PC-3 (cell line): ENCODE results near the gene PIEZO2. TPM values are rescaled to one million over a fixed set of nuclear protein-coding genes. Genes with fewer than 3 reads are reported as not detected.

Source experiments
- ATAC-seq: fragments of 200-7000 bp; cut with Tn5 transposase; 2 replicates; pipeline ENCODE4 v1.9.1; 2020; ENCODE audit warnings: mild to moderate bottlenecking, moderate library complexity
- BruUV-seq: library from RNA; stranded (reverse); fragments of 400-500 nt; replicated peaks from 2 replicates; lab custom pipeline; 2021; lab: Mats Ljungman, UMichigan
- CTCF ChIA-PET: fragments of 300-600 bp; sonication (Branson Sonifier 250); formaldehyde crosslinking; loops from one replicate; lab custom pipeline; 2022; ENCODE audit warnings: antibody characterized with exemption; lab: Charles Lee
- POLR2A ChIA-PET: fragments of 300-600 bp; sonication (Branson Sonifier 250); formaldehyde crosslinking; loops from one replicate; lab custom pipeline; 2022; ENCODE audit warnings: antibody characterized with exemption; ENCODE audit not compliant: unreplicated experiment; lab: Charles Lee
- DNase-seq: peaks from one replicate; pipeline ENCODE4 v3.0.0-alpha.2; 2015
- H2AFZ ChIP-seq: fragments of 300-600 bp; sonication (generic); 2 replicates; pipeline ENCODE4 v1.6.0; 2016; ENCODE audit warnings: antibody characterized with exemption, low read length
- H3F3A ChIP-seq: fragments of 300-600 bp; sonication (generic); one replicate; pipeline ENCODE4 v1.6.0; 2017; ENCODE audit warnings: antibody characterized with exemption, low read length, control low read depth, mild to moderate bottlenecking; ENCODE audit not compliant: unreplicated experiment
- H3K27ac ChIP-seq: fragments of 300-600 bp; sonication (generic); 2 replicates; pipeline ENCODE4 v1.5.1; 2016; ENCODE audit warnings: mild to moderate bottlenecking, low read length
- H3K27me3 ChIP-seq: fragments of 300-600 bp; sonication (generic); 2 replicates; pipeline ENCODE4 v1.6.1; 2016; ENCODE audit warnings: low read length, mixed read lengths
- H3K36me3 ChIP-seq: fragments of 300-600 bp; sonication (generic); 2 replicates; pipeline ENCODE4 v1.6.1; 2016; ENCODE audit warnings: low read depth, mixed run types, low read length, mixed read lengths
- H3K4me1 ChIP-seq: fragments of 300-600 bp; sonication (generic); 2 replicates; pipeline ENCODE4 v1.5.1; 2016; ENCODE audit warnings: low read length; ENCODE audit not compliant: insufficient read depth
- H3K4me2 ChIP-seq: fragments of 300-600 bp; sonication (generic); 2 replicates; pipeline ENCODE4 v1.6.0; 2016; ENCODE audit warnings: low read length
- H3K4me3 ChIP-seq: fragments of 300-600 bp; sonication (generic); 2 replicates; pipeline ENCODE4 v1.5.1; 2016; ENCODE audit warnings: mild to moderate bottlenecking, low read length, mixed read lengths
- H3K79me2 ChIP-seq: fragments of 300-600 bp; sonication (generic); 2 replicates; pipeline ENCODE4 v1.6.1; 2017; ENCODE audit warnings: low read length, mixed read lengths
- H3K9ac ChIP-seq: fragments of 300-600 bp; sonication (generic); 2 replicates; pipeline ENCODE4 v1.6.0; 2016; ENCODE audit warnings: mild to moderate bottlenecking, low read length
- H3K9me2 ChIP-seq: fragments of 300-600 bp; sonication (generic); replicated peaks from 2 replicates; pipeline ENCODE4 v1.6.1; 2016; ENCODE audit warnings: mixed run types, low read length, mixed read lengths
- H3K9me3 ChIP-seq: fragments of 300-600 bp; sonication (generic); 2 replicates; pipeline ENCODE4 v1.6.1; 2016; ENCODE audit warnings: low read length, mixed read lengths
- H4K20me1 ChIP-seq: fragments of 300-600 bp; sonication (generic); 2 replicates; pipeline ENCODE4 v1.6.1; 2016; ENCODE audit warnings: low read length, mixed read lengths
- EZH2 ChIP-seq: fragments of 300-600 bp; sonication (generic); IDR thresholded peaks from one replicate; pipeline ENCODE4 v1.6.1; 2017; ENCODE audit warnings: antibody characterized with exemption, mild to moderate bottlenecking, low read length; ENCODE audit not compliant: unreplicated experiment
- EZH2phosphoT487 ChIP-seq: fragments of 300-600 bp; sonication (generic); IDR thresholded peaks from 2 replicates; pipeline ENCODE4 v1.6.1; 2018; ENCODE audit warnings: mild to moderate bottlenecking, antibody characterized with exemption, low read length, borderline replicate concordance
- intact Hi-C: fragments of 100-400 bp; cut with micrococcal nuclease; formaldehyde crosslinking; loops from 2 replicates; pipeline ENCODE4 v1.9.0; 2023
- total RNA-seq: library from RNA; depleted of rRNA; stranded (reverse); fragments of >200 nt; gene quantifications from 2 replicates; pipeline ENCODE4 v1.2.3, GENCODE V29; 2014
- TF ChIP-seq, protein P1 (sequence below): fragments of 300-600 bp; sonication (generic); conservative IDR thresholded peaks from 2 replicates; pipeline ENCODE4 v1.5.1; 2017; ENCODE audit warnings: antibody characterized with exemption, low read depth, mild to moderate bottlenecking, low read length

PIEZO2 gene
- total RNA-seq, 1 experiment from 2014 or later: not detected

GRCh38 chr18:10755855-10756254 is 393.5 kb downstream of the PIEZO2 start:
- Histone ChIP-seq H3K9ac (no peak overlapping the region), H3K79me2 (no peaks in the 10 kb centered on the region), H3K4me3 (no peak overlapping the region), H3F3A (no peaks in the 10 kb centered on the region), H4K20me1 (no peaks in the 10 kb centered on the region), H3K27me3 (peaks cover 52% of the 10 kb centered on the region), H3K4me2 (no peak overlapping the region), H3K4me1 (peaks cover 8% of the 10 kb centered on the region), H2AFZ (no peak overlapping the region), H3K27ac (no peak overlapping the region), H3K9me2 (no peaks in the 10 kb centered on the region), H3K36me3 (no peaks in the 10 kb centered on the region), H3K9me3 (no peaks in the 10 kb centered on the region)
- ChIA-PET POLR2A (no interaction called here), CTCF (no interaction called here)
- no peak for ATAC-seq
- BruUV-seq: no TSS peak
- no peak for TF ChIP-seq EZH2
- no peak for TF ChIP-seq EZH2phosphoT487
- TF ChIP-seq, protein P1, sequence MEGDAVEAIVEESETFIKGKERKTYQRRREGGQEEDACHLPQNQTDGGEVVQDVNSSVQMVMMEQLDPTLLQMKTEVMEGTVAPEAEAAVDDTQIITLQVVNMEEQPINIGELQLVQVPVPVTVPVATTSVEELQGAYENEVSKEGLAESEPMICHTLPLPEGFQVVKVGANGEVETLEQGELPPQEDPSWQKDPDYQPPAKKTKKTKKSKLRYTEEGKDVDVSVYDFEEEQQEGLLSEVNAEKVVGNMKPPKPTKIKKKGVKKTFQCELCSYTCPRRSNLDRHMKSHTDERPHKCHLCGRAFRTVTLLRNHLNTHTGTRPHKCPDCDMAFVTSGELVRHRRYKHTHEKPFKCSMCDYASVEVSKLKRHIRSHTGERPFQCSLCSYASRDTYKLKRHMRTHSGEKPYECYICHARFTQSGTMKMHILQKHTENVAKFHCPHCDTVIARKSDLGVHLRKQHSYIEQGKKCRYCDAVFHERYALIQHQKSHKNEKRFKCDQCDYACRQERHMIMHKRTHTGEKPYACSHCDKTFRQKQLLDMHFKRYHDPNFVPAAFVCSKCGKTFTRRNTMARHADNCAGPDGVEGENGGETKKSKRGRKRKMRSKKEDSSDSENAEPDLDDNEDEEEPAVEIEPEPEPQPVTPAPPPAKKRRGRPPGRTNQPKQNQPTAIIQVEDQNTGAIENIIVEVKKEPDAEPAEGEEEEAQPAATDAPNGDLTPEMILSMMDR: no peak
- DNase-seq: no peak
- intact Hi-C loops: loop anchor here (10.0 kb wide), 1 partner anchor 161 kb away; no protein-coding TSS in a partner anchor

DNA sequence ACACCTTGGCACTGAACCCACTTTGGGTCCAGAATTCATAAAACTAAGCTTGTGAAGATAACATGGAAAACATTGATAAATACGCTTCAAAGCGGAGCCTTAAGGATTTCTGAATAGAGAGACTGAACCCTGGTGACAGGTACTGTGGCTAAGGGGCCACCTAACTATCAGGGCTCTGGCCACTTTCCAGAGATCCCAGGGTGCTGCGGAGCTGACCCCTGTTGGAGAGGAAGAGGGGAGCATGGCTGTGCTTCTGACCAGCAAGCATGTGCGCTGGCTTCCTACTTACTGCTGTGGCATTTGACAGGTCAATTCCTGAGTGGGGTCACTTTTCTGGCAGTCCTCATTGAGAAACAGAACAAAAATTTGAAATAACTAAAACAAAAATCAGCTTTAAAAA is 395.2 kb downstream of the PIEZO2 start:
- intact Hi-C loops: loop anchor here (10.0 kb wide), 1 partner anchor 159 kb away; no protein-coding TSS in a partner anchor
- DNase-seq (no peak), ATAC-seq (no peak)
- no TSS peak for BruUV-seq
- Histone ChIP-seq H3K9me2 (no peaks in the 10 kb centered on the region), H3K9ac (no peak overlapping the region), H3K27ac (no peak overlapping the region), H3K79me2 (no peaks in the 10 kb centered on the region), H3K27me3 (peaks cover 41% of the 10 kb centered on the region), H3F3A (no peaks in the 10 kb centered on the region), H3K4me2 (no peak overlapping the region), H3K36me3 (no peaks in the 10 kb centered on the region), H3K4me1 (peaks cover 21% of the 10 kb centered on the region), H3K9me3 (no peaks in the 10 kb centered on the region), H3K4me3 (no peak overlapping the region), H4K20me1 (no peaks in the 10 kb centered on the region), H2AFZ (no peak overlapping the region)
- CTCF ChIA-PET: no interaction called here
- POLR2A ChIA-PET: no interaction called here
- TF ChIP-seq EZH2phosphoT487 (no peak), EZH2 (no peak)
- TF ChIP-seq, protein P1: no peak

- ChIA-PET POLR2A (no interaction called here), CTCF (no interaction called here)
- Histone ChIP-seq H3F3A (no peaks in the 10 kb centered on the region), H3K36me3 (no peaks in the 10 kb centered on the region), H3K9me3 (no peaks in the 10 kb centered on the region), H4K20me1 (no peaks in the 10 kb centered on the region), H3K27me3 (peaks cover 25% of the 10 kb centered on the region), H3K4me1 (peaks cover 36% of the 10 kb centered on the region), H3K27ac (no peak overlapping the region), H3K4me3 (no peak overlapping the region), H3K4me2 (no peak overlapping the region), H2AFZ (no peak overlapping the region), H3K9ac (no peak overlapping the region), H3K9me2 (no peaks in the 10 kb centered on the region), H3K79me2 (no peaks in the 10 kb centered on the region)
- ATAC-seq (no peak), DNase-seq (no peak)
- intact Hi-C loops: loop anchor here (10.0 kb wide), 1 partner anchor 158 kb away; no protein-coding TSS in a partner anchor
- no TSS peak for BruUV-seq
- TF ChIP-seq, protein P1: no peak
- TF ChIP-seq EZH2: no peak
- no peak for TF ChIP-seq EZH2phosphoT487
These were observed 397.0 kb downstream of the PIEZO2 start for GRCh38 chr18:10752382-10752781.
